Smooth muscle cell (in vitro differentiated cells): Measurements from ENCODE around the gene PLCXD3. TPM values are rescaled to one million over a fixed set of nuclear protein-coding genes. Genes with fewer than 3 reads are reported as not detected.

ENCODE experiments used
- DNase-seq: peaks from one replicate; lab custom pipeline; 2025; ENCODE audit not compliant: unreplicated experiment; lab: John Stamatoyannopoulos, UW
- H2AFZ ChIP-seq: fragments of 200-600 bp; sonication (generic); 2 replicates; pipeline ENCODE4 v1.6.0; 2016; ENCODE audit warnings: antibody characterized with exemption, low read depth, mild to moderate bottlenecking
- H3F3A ChIP-seq: fragments of 200-600 bp; sonication (generic); 2 replicates; pipeline ENCODE4 v1.6.0; 2017; ENCODE audit warnings: antibody characterized with exemption, low read depth
- H3K27ac ChIP-seq: fragments of 200-600 bp; sonication (generic); 2 replicates; pipeline ENCODE4 v1.5.1; 2016; ENCODE audit warnings: low read depth, mild to moderate bottlenecking
- H3K27me3 ChIP-seq: fragments of 200-600 bp; sonication (generic); 2 replicates; pipeline ENCODE4 v1.6.1; 2016; ENCODE audit warnings: low read depth, mild to moderate bottlenecking
- H3K36me3 ChIP-seq: fragments of 200-600 bp; sonication (generic); 2 replicates; pipeline ENCODE4 v1.5.1; 2016; ENCODE audit warnings: low read depth
- H3K4me1 ChIP-seq: fragments of 200-600 bp; sonication (generic); 2 replicates; pipeline ENCODE4 v1.5.1; 2016; ENCODE audit warnings: low read depth
- H3K4me2 ChIP-seq: fragments of 200-600 bp; sonication (generic); 2 replicates; pipeline ENCODE4 v1.6.0; 2016; ENCODE audit warnings: mild to moderate bottlenecking
- H3K4me3 ChIP-seq: fragments of 200-600 bp; sonication (generic); 2 replicates; pipeline ENCODE4 v1.5.1; 2016; ENCODE audit warnings: mild to moderate bottlenecking
- H3K79me2 ChIP-seq: fragments of 200-600 bp; sonication (generic); 2 replicates; pipeline ENCODE4 v1.6.0; 2016; ENCODE audit warnings: low read depth, mild to moderate bottlenecking
- H3K9ac ChIP-seq: fragments of 200-600 bp; sonication (generic); 2 replicates; pipeline ENCODE4 v1.6.0; 2016; ENCODE audit warnings: low read depth
- H3K9me3 ChIP-seq: fragments of 200-600 bp; sonication (generic); replicated peaks from 2 replicates; pipeline ENCODE4 v1.5.1; 2016; ENCODE audit warnings: low read depth
- H4K20me1 ChIP-seq: fragments of 200-600 bp; sonication (generic); 2 replicates; pipeline ENCODE4 v1.6.0; 2016; ENCODE audit warnings: low read depth
- WGBS: methylation state at CpG from one replicate; pipeline ENCODE4 v1.1.7; 2016; ENCODE audit warnings: low lambda C conversion rate; 5-methylcytosine and 5-hydroxymethylcytosine counted together
- polyA plus RNA-seq: library from polyadenylated mRNA; unstranded; fragments of >200 nt; fragmentation: Nextera tagmentation; extraction: Ambion mirVana; gene quantifications from 2 replicates; pipeline ENCODE4 v1.2.1, GENCODE V29; 2016
- total RNA-seq: library from RNA; depleted of rRNA; stranded (reverse); fragments of >200 nt; gene quantifications from 2 replicates; pipeline ENCODE4 v1.2.3, GENCODE V29; 2014
- TF ChIP-seq, protein P1 (sequence below): fragments of 200-600 bp; sonication (generic); IDR thresholded peaks from 2 replicates; pipeline ENCODE4 v1.5.1; 2017; ENCODE audit warnings: borderline replicate concordance, mild to moderate bottlenecking, antibody characterized with exemption; ENCODE audit not compliant: insufficient read depth, poor library complexity, severe bottlenecking

The PLCXD3 gene
- total and polyA plus RNA-seq, 2 experiments from 2014 or later = 0.09 TPM; not detected in 1

DNA sequence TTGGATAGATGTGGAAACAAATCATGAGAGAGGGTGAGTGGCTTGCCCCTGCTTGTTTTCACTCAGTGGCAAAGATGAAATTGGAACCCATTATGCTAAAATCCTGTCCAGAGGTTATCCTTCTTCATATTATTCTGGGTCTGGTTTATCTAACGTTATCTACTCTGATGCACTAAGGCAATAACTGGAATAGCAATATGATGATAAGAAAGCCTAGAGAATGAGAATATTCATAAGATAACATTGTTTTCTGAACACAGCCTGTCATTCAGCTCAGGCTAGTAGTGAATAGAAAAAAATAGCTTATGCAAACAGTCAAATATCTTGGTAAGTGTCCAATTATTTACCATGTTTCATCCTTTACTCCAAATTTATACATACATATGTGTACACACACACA is 165.1 kb downstream of the PLCXD3 start:
- H3K9me3 ChIP-seq = no peaks in the 10 kb centered on the region
- no peaks in the 10 kb centered on the region for H4K20me1 ChIP-seq
- no peak overlapping the region for H3K4me2 ChIP-seq
- H3K79me2 ChIP-seq = no peaks in the 10 kb centered on the region
- H3K9ac ChIP-seq = no peak overlapping the region
- DNase-seq = no peak
- H3F3A ChIP-seq = no peaks in the 10 kb centered on the region
- H2AFZ ChIP-seq = no peak overlapping the region
- TF ChIP-seq, protein P1, sequence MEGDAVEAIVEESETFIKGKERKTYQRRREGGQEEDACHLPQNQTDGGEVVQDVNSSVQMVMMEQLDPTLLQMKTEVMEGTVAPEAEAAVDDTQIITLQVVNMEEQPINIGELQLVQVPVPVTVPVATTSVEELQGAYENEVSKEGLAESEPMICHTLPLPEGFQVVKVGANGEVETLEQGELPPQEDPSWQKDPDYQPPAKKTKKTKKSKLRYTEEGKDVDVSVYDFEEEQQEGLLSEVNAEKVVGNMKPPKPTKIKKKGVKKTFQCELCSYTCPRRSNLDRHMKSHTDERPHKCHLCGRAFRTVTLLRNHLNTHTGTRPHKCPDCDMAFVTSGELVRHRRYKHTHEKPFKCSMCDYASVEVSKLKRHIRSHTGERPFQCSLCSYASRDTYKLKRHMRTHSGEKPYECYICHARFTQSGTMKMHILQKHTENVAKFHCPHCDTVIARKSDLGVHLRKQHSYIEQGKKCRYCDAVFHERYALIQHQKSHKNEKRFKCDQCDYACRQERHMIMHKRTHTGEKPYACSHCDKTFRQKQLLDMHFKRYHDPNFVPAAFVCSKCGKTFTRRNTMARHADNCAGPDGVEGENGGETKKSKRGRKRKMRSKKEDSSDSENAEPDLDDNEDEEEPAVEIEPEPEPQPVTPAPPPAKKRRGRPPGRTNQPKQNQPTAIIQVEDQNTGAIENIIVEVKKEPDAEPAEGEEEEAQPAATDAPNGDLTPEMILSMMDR = no peak
- no peaks in the 10 kb centered on the region for H3K4me1 ChIP-seq
- H3K27me3 ChIP-seq = no peaks in the 10 kb centered on the region
- no peak overlapping the region for H3K27ac ChIP-seq
- no peaks in the 10 kb centered on the region for H3K36me3 ChIP-seq
- H3K4me3 ChIP-seq = no peak overlapping the region
- WGBS = 81% methylated on average over 1 of the region's 1 CpG

GRCh38 chr5:41339339-41339738 is 171.1 kb downstream of the PLCXD3 start:
- Histone ChIP-seq H3K9me3 (no peaks in the 10 kb centered on the region), H3K36me3 (no peaks in the 10 kb centered on the region), H3K27ac (no peak overlapping the region), H3K27me3 (no peaks in the 10 kb centered on the region), H3K4me1 (peaks cover 10% of the 10 kb centered on the region), H4K20me1 (no peaks in the 10 kb centered on the region), H2AFZ (no peak overlapping the region), H3K4me3 (no peak overlapping the region), H3F3A (no peaks in the 10 kb centered on the region), H3K9ac (no peak overlapping the region), H3K79me2 (no peaks in the 10 kb centered on the region), H3K4me2 (no peak overlapping the region)
- 78% methylated on average over 1 of the region's 1 CpG for WGBS
- no peak for DNase-seq
- TF ChIP-seq, protein P1 = no peak

GRCh38 chr5:41338136-41338675 is 172.2 kb downstream of the PLCXD3 start:
- Histone ChIP-seq H3K4me1 (peaks cover 14% of the 10 kb centered on the region), H3F3A (no peaks in the 10 kb centered on the region), H3K79me2 (no peaks in the 10 kb centered on the region), H3K9me3 (no peaks in the 10 kb centered on the region), H3K27ac (no peak overlapping the region), H4K20me1 (no peaks in the 10 kb centered on the region), H3K27me3 (no peaks in the 10 kb centered on the region), H3K4me3 (no peak overlapping the region), H3K9ac (no peak overlapping the region), H2AFZ (no peak overlapping the region), H3K36me3 (no peaks in the 10 kb centered on the region), H3K4me2 (no peak overlapping the region)
- no peak for DNase-seq
- 84% methylated on average over 2 of the region's 2 CpGs for WGBS
- TF ChIP-seq, protein P1 = no peak

GRCh38 chr5:41337724-41338123 is 172.7 kb downstream of the PLCXD3 start:
- TF ChIP-seq, protein P1 = no peak
- no peaks in the 10 kb centered on the region for H3F3A ChIP-seq
- no peak overlapping the region for H3K9ac ChIP-seq
- H3K4me2 ChIP-seq = no peak overlapping the region
- H3K4me1 ChIP-seq = peaks cover 14% of the 10 kb centered on the region
- no peaks in the 10 kb centered on the region for H4K20me1 ChIP-seq
- no peaks in the 10 kb centered on the region for H3K9me3 ChIP-seq
- DNase-seq = no peak
- H3K4me3 ChIP-seq = no peak overlapping the region
- no peaks in the 10 kb centered on the region for H3K27me3 ChIP-seq
- H2AFZ ChIP-seq = no peak overlapping the region
- H3K36me3 ChIP-seq = no peaks in the 10 kb centered on the region
- no peaks in the 10 kb centered on the region for H3K79me2 ChIP-seq
- no peak overlapping the region for H3K27ac ChIP-seq
